RWPE1 (cell line): ENCODE results near the gene EGF.

ENCODE experiments used
- CTCF ChIA-PET: fragments of 350-600 bp; sonication (Branson Sonifier 250); formaldehyde crosslinking; extraction: SDS; loops from one replicate; lab custom pipeline; 2021; lab: Yijun Ruan, JAX
- POLR2A ChIA-PET: fragments of 400-600 bp; formaldehyde crosslinking; extraction: SDS; loops from one replicate; lab custom pipeline; 2020; ENCODE audit warnings: antibody characterized with exemption; ENCODE audit not compliant: low non-redundant PET; lab: Yijun Ruan, JAX
- DNase-seq: peaks from one replicate; pipeline ENCODE4 v3.0.0; 2012; ENCODE audit warnings: low spot score
- H3K27ac ChIP-seq: fragments of 450-650 bp; 2 replicates; pipeline ENCODE4 v1.5.1; 2017
- TF ChIP-seq, protein P1 (sequence below): fragments of 450-650 bp; conservative IDR thresholded peaks from 2 replicates; pipeline ENCODE4 v1.5.1; 2017; ENCODE audit warnings: low read depth, mild to moderate bottlenecking

Gene EGF

DNA sequence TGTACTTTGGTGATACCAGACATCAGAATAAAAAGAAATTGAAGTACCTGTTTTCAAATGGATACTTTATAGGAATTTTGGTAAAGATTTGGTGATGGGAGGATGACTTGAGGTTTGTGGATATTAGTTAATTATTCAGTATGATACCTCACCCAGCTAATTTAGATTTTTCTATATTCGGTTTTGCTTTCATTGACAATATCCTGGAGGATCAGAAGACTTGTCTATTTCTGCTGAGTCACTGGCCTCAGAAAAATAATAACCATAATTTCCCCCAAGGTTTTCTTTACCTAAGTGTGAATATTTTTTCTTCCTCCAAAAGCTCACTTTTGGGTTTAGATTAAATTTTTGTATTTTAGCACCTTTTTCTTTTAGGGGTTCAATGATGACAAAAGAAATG lies 100.2 kb downstream of the EGF start:
- H3K27ac ChIP-seq = no peak overlapping the region
- CTCF ChIA-PET = interaction anchor here (0.6 kb wide), 1 partner anchor 21 kb away, joined by 3 read pairs; no protein-coding TSS in a partner anchor
- TF ChIP-seq, protein P1, sequence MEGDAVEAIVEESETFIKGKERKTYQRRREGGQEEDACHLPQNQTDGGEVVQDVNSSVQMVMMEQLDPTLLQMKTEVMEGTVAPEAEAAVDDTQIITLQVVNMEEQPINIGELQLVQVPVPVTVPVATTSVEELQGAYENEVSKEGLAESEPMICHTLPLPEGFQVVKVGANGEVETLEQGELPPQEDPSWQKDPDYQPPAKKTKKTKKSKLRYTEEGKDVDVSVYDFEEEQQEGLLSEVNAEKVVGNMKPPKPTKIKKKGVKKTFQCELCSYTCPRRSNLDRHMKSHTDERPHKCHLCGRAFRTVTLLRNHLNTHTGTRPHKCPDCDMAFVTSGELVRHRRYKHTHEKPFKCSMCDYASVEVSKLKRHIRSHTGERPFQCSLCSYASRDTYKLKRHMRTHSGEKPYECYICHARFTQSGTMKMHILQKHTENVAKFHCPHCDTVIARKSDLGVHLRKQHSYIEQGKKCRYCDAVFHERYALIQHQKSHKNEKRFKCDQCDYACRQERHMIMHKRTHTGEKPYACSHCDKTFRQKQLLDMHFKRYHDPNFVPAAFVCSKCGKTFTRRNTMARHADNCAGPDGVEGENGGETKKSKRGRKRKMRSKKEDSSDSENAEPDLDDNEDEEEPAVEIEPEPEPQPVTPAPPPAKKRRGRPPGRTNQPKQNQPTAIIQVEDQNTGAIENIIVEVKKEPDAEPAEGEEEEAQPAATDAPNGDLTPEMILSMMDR = no peak
- no peak for DNase-seq
- POLR2A ChIA-PET = no interaction called here

DNA sequence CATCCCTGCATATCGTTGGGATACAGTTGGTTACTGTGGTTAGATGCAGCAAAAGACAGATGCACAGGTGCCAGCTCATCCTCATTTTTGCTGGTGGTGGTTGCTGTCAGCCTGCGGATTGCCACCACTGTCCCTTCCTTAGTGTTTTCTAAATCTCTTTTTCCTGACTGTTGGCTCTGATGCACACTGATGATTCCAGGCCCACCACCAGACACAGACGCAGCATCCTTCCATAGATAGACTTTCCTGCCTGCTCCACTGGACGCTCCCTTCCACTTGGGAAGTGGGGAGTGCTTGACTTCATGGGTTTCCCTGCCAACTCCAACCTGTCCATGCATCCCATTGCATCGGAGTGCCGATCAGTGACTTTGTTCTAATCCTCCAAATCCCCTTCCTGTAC lies 101.5 kb downstream of the EGF start:
- no peak for DNase-seq
- TF ChIP-seq, protein P1 = no peak
- H3K27ac ChIP-seq = no peak overlapping the region
- POLR2A ChIA-PET = no interaction called here
- CTCF ChIA-PET = no interaction called here

DNA sequence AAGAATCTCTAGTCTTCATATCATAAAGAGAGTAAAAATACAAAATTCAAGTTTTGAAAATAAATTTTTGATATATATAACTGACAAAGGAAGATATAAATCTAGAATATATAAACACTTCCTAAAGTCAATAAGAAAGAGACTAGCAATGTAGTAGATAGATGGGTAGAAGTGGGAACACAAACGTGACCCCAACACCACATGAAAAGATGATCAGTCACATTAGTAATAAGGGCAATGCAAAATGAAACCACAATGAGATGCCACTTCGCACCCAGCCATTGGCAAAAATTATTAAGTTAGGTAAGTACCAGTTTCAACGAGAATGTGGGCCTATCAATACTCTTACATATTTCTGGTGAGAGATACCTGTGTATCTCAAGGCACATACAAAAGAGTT lies 106.5 kb downstream of the EGF start:
- TF ChIP-seq, protein P1 = no peak
- ChIA-PET POLR2A (no interaction called here), CTCF (interaction anchor here (0.6 kb wide), 1 partner anchor 461 kb away, joined by 4 read pairs; no protein-coding TSS in a partner anchor)
- no peak overlapping the region for H3K27ac ChIP-seq
- DNase-seq = no peak

DNA sequence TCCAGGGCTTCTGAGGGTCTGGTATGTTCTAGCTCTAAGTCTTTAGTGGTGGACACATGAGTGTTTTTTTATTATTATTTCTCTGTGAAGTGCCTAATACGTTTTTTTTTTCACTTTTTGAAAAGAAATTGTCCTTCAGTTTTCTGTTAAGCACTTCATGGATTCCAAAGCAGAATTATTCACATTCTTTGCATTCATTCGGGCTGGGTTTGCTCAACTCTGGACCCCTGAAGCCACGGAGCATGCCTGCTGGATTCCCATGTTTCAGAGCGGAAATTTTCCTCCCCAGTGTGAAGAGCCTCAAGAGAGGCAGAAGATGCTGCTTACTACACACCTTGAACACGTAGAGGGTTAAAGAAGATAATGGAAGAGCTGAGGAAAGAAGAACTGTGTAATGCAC lies 107.5 kb downstream of the EGF start:
- TF ChIP-seq, protein P1 = no peak
- ChIA-PET POLR2A (no interaction called here), CTCF (interaction anchor here (1.2 kb wide), 1 partner anchor 491 kb away, joined by 6 read pairs; no protein-coding TSS in a partner anchor)
- no peak for DNase-seq
- H3K27ac ChIP-seq = no peak overlapping the region

DNA sequence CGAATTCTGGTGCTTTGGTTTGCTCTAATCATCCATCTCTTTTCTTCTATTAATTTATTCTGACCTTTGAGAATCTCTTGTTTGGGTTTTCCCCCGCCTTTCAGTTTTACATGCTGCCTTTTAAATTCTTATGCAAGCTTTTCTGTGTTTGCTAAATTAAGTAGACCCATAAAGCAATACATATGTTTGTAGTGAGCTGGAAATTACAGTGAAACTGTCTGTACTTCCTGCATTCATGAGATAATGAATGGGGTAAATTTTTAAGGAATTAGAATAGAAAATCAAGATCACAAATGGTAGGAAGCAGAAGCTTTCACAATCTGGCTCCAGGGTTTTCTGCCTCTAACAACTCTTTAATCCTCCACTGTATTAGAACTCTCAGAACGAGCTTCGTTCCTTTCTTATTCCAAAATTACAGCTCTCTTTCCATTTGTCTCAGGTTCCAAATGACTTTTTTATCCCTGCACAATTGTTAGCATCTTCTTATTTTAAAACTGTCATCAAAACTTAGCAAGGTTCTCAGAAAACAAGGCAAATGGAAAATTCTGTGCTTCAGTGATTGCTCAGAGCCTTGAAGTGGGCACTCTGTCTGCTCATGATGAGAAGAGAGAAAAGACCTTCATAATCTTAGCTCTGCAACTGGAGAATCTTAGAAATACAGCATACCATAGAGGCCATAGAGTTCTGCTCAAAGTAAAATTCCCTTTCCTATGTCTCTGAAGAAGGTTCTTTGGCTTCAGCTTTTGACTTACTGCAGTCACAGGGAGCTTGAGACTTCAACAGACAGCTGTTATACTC lies 108.2 kb downstream of the EGF start:
- CTCF ChIA-PET = interaction anchor here (0.6 to 1.2 kb wide), 4 partner anchors 15 to 491 kb away, joined by 4 to 6 read pairs (median 4); no protein-coding TSS in a partner anchor
- TF ChIP-seq, protein P1 = no peak
- no peak for DNase-seq
- POLR2A ChIA-PET = no interaction called here
- no peak overlapping the region for H3K27ac ChIP-seq

DNA sequence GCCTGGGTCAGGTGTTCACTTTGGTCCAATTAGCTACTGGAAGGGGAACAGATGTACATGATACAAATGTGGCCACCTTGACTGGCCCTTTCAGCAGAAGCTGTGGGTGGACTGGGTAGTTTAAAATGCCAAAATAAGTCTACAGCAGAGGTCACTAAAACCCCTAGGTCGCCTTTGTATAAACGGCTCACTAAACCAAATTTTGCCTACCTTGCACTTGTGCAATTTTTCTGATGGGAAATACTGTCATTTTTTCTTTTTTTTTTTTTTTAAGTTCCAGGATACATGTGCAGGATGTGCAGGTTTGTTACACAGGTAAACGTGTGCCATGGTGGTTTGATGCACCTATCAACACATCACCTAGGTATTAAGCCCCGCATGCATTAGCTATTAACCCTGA lies 109.8 kb downstream of the EGF start:
- TF ChIP-seq, protein P1 = no peak
- DNase-seq = no peak
- CTCF ChIA-PET = interaction anchor here (0.6 kb wide), 1 partner anchor 192 kb away, joined by 3 read pairs; no protein-coding TSS in a partner anchor
- H3K27ac ChIP-seq = no peak overlapping the region
- POLR2A ChIA-PET = no interaction called here
